ENCODE data around the gene GNS.
"Not testable (repeated sequence)": the region's sequence is repeated elsewhere in the genome, so short reads cannot be mapped to it uniquely, and the experiment has no call there.

Gene GNS

GRCh38 chr12:64759035-64759894 is at the start of gene GNS:
Gene GNS, minus strand, starts transcription at chr12:64759406. Its CDS starts 130 bp downstream, at chr12:64759276.
- H3K36me3 Mint-ChIP-seq: no peaks in the 10 kb centered on the region
- H3K4me1 Mint-ChIP-seq (ENCODE audit: low read depth): peaks cover 40% of the 10 kb centered on the region
- no peaks in the 10 kb centered on the region for H3K27me3 Mint-ChIP-seq
- no peaks in the 10 kb centered on the region for H3K9me3 Mint-ChIP-seq (ENCODE audit: low read depth)
- H3K4me3 Mint-ChIP-seq: peak within 1 kb of the TSS; percentile 97
- H3K27ac Mint-ChIP-seq: peak within 1 kb of the TSS; percentile 97

GRCh38 chr12:64808110-64808509 is 48.9 kb upstream of the GNS start:
- peaks cover 7% of the 10 kb centered on the region for H3K9me3 Mint-ChIP-seq (ENCODE audit: low read depth)
- peaks cover 23% of the 10 kb centered on the region for H3K27me3 Mint-ChIP-seq
- peaks cover 2% of the 10 kb centered on the region for H3K36me3 Mint-ChIP-seq
- H3K4me1 Mint-ChIP-seq (ENCODE audit: low read depth): no peaks in the 10 kb centered on the region
- no peak overlapping the region for H3K27ac Mint-ChIP-seq
- H3K4me3 Mint-ChIP-seq: no peak overlapping the region

GRCh38 chr12:64806593-64807460 is 47.6 kb upstream of the GNS start:
- Mint-ChIP-seq H3K27ac (no peak overlapping the region), H3K27me3 (peaks cover 25% of the 10 kb centered on the region), H3K36me3 (peaks cover 2% of the 10 kb centered on the region), H3K4me1 (ENCODE audit: low read depth) (peaks cover 2% of the 10 kb centered on the region), H3K9me3 (ENCODE audit: low read depth) (peaks cover 7% of the 10 kb centered on the region), H3K4me3 (no peak overlapping the region)

GRCh38 chr12:64806173-64806572 is 47.0 kb upstream of the GNS start:
- peaks cover 2% of the 10 kb centered on the region for H3K36me3 Mint-ChIP-seq
- no peak overlapping the region for H3K27ac Mint-ChIP-seq
- H3K9me3 Mint-ChIP-seq (ENCODE audit: low read depth): peaks cover 7% of the 10 kb centered on the region
- peaks cover 22% of the 10 kb centered on the region for H3K27me3 Mint-ChIP-seq
- H3K4me1 Mint-ChIP-seq (ENCODE audit: low read depth): peaks cover 2% of the 10 kb centered on the region
- no peak overlapping the region for H3K4me3 Mint-ChIP-seq

- H3K36me3 Mint-ChIP-seq; H3K4me1 Mint-ChIP-seq (ENCODE audit: low read depth); H3K4me3 Mint-ChIP-seq; H3K27ac Mint-ChIP-seq; H3K9me3 Mint-ChIP-seq (ENCODE audit: low read depth): not testable (repeated sequence)
- H3K27me3 Mint-ChIP-seq: peaks cover 32% of the 10 kb centered on the region
These were observed 43.1 kb upstream of the GNS start for GRCh38 chr12:64802180-64802775.

GRCh38 chr12:64801381-64801780 is 42.2 kb upstream of the GNS start:
- Mint-ChIP-seq H3K9me3 (ENCODE audit: low read depth) (no peaks in the 10 kb centered on the region), H3K27ac (no peak overlapping the region), H3K27me3 (peaks cover 27% of the 10 kb centered on the region), H3K4me3 (no peak overlapping the region), H3K4me1 (ENCODE audit: low read depth) (peaks cover 2% of the 10 kb centered on the region), H3K36me3 (no peaks in the 10 kb centered on the region)

- peaks cover 2% of the 10 kb centered on the region for H3K4me1 Mint-ChIP-seq (ENCODE audit: low read depth)
- H3K4me3 Mint-ChIP-seq: no peak overlapping the region
- no peak overlapping the region for H3K27ac Mint-ChIP-seq
- peaks cover 27% of the 10 kb centered on the region for H3K27me3 Mint-ChIP-seq
- H3K9me3 Mint-ChIP-seq (ENCODE audit: low read depth): no peaks in the 10 kb centered on the region
- H3K36me3 Mint-ChIP-seq: no peaks in the 10 kb centered on the region
These were observed 41.4 kb upstream of the GNS start for GRCh38 chr12:64800640-64801039.

DNA sequence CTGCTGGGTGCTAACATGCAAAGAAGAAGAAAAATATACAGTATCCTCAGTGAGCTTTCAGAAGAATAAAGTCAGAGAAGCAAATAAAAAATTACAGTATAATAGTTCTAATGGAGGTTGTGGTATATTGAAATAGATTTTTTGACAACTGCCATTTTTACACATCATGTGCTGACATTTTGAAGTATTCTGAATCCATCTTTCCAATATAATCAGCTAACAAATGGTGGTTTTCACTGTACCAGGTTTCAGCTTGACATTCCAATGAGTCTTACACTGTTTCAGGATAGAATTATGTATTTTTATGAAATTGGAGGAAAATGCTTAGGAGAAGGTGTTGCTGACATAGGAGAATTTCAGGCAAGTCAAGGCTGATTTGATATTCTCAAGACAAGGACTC is 39.0 kb upstream of the GNS start:
- H3K4me1 Mint-ChIP-seq (ENCODE audit: low read depth): peaks cover 2% of the 10 kb centered on the region
- no peak overlapping the region for H3K27ac Mint-ChIP-seq
- H3K27me3 Mint-ChIP-seq: peaks cover 21% of the 10 kb centered on the region
- H3K36me3 Mint-ChIP-seq: peaks cover 3% of the 10 kb centered on the region
- H3K9me3 Mint-ChIP-seq (ENCODE audit: low read depth): no peaks in the 10 kb centered on the region
- no peak overlapping the region for H3K4me3 Mint-ChIP-seq

GRCh38 chr12:64797156-64797555 is 38.0 kb upstream of the GNS start:
- H3K27me3 Mint-ChIP-seq: peaks cover 19% of the 10 kb centered on the region

DNA sequence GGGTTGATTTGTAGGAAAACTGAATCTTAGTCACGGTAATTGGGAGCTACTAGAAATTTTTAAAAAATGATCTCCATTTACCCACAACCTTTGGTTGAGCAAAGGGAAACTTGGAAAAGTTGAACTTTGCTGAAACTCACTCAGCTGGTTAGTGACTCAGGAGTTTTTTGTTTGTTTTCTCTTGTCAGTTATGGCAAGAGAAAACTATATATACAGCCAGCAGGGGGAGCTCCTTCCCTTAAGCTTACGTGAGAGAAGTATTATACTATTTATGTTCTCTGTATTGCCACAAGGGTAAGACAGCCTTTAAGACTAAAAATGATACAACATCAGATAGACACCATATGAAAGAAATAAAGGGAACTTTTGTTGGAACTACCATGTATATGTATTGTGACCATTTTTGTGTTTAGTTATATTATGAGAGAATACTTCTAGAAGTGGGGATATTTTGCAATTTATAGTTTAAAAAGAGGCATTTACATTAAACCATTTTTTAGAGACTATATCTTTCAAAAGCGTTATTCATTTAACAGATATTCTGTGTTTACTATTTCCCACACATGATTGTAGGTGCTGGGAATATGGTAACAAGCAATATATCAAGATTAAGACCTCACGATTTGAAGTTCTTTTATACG is 37.1 kb upstream of the GNS start:
- H3K27me3 Mint-ChIP-seq: peaks cover 19% of the 10 kb centered on the region
- H3K36me3 Mint-ChIP-seq: peaks cover 3% of the 10 kb centered on the region
- no peaks in the 10 kb centered on the region for H3K9me3 Mint-ChIP-seq (ENCODE audit: low read depth)
- no peaks in the 10 kb centered on the region for H3K4me1 Mint-ChIP-seq (ENCODE audit: low read depth)
- no peak overlapping the region for H3K4me3 Mint-ChIP-seq
- peak overlapping the region; percentile 34 for H3K27ac Mint-ChIP-seq

More at GRCh38 chr12:64797156-64797555, 38.0 kb upstream of the GNS start:
- H3K4me3 Mint-ChIP-seq: no peak overlapping the region
- H3K4me1 Mint-ChIP-seq (ENCODE audit: low read depth): peaks cover 2% of the 10 kb centered on the region
- peaks cover 3% of the 10 kb centered on the region for H3K36me3 Mint-ChIP-seq
- no peak overlapping the region for H3K27ac Mint-ChIP-seq
- no peaks in the 10 kb centered on the region for H3K9me3 Mint-ChIP-seq (ENCODE audit: low read depth)

DNA sequence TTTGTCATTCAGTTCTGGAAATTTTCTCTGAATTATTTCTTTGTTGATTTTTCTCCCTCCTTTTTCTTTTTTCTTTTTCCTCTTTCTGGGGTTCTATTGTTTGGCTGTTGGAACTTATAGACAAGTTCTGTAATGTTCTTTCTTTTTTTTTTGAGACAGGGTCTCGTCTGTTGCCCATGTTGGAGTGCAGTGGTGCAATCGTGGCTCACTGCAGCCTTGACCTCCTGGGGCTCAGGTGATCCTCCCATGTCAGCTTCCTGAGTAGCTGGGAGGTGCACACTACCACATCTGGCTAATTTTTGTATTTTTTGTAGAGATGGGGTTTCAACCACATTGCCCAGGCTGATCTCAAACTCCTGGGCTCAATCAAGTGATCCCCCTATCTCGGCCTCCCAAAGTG is 35.1 kb upstream of the GNS start:
- Mint-ChIP-seq H3K4me1 (ENCODE audit: low read depth) (no peaks in the 10 kb centered on the region), H3K4me3 (no peak overlapping the region), H3K27ac (no peak overlapping the region), H3K36me3 (peaks cover 3% of the 10 kb centered on the region), H3K9me3 (ENCODE audit: low read depth) (no peaks in the 10 kb centered on the region), H3K27me3 (peaks cover 5% of the 10 kb centered on the region)

- Mint-ChIP-seq H3K4me1 (ENCODE audit: low read depth) (no peaks in the 10 kb centered on the region), H3K27me3 (peaks cover 4% of the 10 kb centered on the region), H3K36me3 (peaks cover 3% of the 10 kb centered on the region), H3K9me3 (ENCODE audit: low read depth) (no peaks in the 10 kb centered on the region), H3K4me3 (no peak overlapping the region), H3K27ac (no peak overlapping the region)
These were observed 34.4 kb upstream of the GNS start for GRCh38 chr12:64793610-64794009.

GRCh38 chr12:64792128-64792527 is 32.9 kb upstream of the GNS start:
- Mint-ChIP-seq H3K4me1 (ENCODE audit: low read depth) (no peaks in the 10 kb centered on the region), H3K27me3 (peaks cover 4% of the 10 kb centered on the region), H3K27ac (no peak overlapping the region), H3K4me3 (no peak overlapping the region), H3K9me3 (ENCODE audit: low read depth) (no peaks in the 10 kb centered on the region), H3K36me3 (peaks cover 3% of the 10 kb centered on the region)

- no peaks in the 10 kb centered on the region for H3K9me3 Mint-ChIP-seq (ENCODE audit: low read depth)
- H3K4me1 Mint-ChIP-seq (ENCODE audit: low read depth): no peaks in the 10 kb centered on the region
- no peak overlapping the region for H3K27ac Mint-ChIP-seq
- H3K36me3 Mint-ChIP-seq: peaks cover 3% of the 10 kb centered on the region
- peaks cover 3% of the 10 kb centered on the region for H3K27me3 Mint-ChIP-seq
- no peak overlapping the region for H3K4me3 Mint-ChIP-seq
These were observed 31.8 kb upstream of the GNS start for GRCh38 chr12:64791036-64791435.

Measured in activated naive CD8-positive, alpha-beta T cell (primary cell).